Upper lobe of left lung (tissue), 4 donors: ENCODE measurements around the gene MAN2A1.

Source experiments
- CTCF ChIP-seq, 6 experiments: fragments of 450-650 bp in 4 of 6; fragments of 200-600 bp in 2 of 6; sonication (generic) in 2 of 6; IDR thresholded peaks; one replicate each; pipeline ENCODE4 v1.5.1; 2016 to 2019; ENCODE audit warnings: antibody characterized with exemption in 6 of 6
- EP300 ChIP-seq, 4 donors: sonication (generic); formaldehyde crosslinking; IDR thresholded peaks; one replicate each; pipeline ENCODE4 v1.5.1; 2017; ENCODE audit warnings: antibody characterized with exemption in 4 of 4, control low read depth in 2 of 4
- POLR2A ChIP-seq, 4 donors: fragments of 450-650 bp; IDR thresholded peaks; one replicate each; pipeline ENCODE4 v1.5.1; 2016 to 2017; ENCODE audit warnings: antibody characterized with exemption in 4 of 4, mild to moderate bottlenecking in 2 of 4

- TF ChIP-seq POLR2A (IDR thresholded peaks at IDR 0.05), result no peak
- no peak for TF ChIP-seq CTCF (IDR thresholded peaks at IDR 0.05)
- TF ChIP-seq EP300 (IDR thresholded peaks at IDR 0.05), result no peak
Observed at GRCh38 chr5:109907731-109908130, 218.0 kb downstream of the MAN2A1 start.
